Measurements from ENCODE around the gene IMMP1L. TPM values are rescaled to one million over a fixed set of nuclear protein-coding genes. Genes with fewer than 3 reads are reported as not detected.

The IMMP1L gene
- 10 to 100 TPM; 14.3 to 18.4 TPM for total RNA-seq

DNA sequence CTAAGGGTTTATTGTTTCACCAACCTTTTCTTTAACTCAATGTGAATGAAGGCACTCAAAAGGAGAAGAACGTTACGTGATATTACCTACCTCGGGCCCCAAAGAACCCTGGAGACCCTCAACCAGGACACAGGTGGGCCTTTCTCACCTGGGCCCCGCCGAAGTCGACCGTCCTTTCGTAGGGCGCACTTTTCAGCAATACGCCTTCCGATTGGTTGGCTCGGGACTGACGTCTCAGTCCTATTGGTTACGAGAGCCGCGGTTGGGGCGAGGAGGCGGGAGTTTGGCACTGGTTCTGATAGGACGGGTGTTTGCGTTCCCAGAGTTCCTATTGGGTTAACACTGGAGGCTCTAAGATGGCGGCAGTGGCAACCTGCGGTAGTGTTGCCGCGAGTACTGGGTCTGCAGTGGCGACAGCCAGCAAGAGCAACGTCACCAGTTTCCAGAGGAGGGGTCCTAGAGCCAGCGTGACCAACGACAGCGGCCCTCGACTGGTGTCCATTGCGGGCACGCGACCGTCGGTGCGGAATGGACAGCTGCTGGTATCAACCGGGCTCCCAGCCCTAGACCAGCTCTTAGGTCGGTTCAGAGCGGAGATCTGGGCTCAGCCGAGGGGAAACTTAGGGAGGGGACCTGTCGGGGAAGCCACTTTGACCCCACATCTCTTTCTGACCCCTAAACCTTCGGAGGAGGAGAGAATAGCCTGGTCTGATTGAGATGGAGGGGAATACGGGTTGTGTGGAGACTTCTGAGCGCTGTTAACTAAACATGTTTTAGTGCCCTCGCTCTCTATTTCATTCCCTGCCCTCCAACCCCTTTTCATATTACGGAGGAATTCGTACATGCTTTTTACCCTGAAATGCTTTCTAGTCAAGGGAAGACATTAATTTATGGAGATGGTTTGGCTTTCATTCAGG lies at the start of gene IMMP1L, which contains the start of gene ELP4:
Gene IMMP1L, minus strand, starts transcription at position 194 of the 917 bp plus-strand sequence. CDS start 46,346 bp downstream, outside the sequence.
Gene ELP4, plus strand, starts transcription at position 339 of the 917 bp plus-strand sequence. Its CDS starts 18 bp downstream, at position 357.
- POLR2A ChIA-PET = interaction anchor here (1.0 kb wide), 1 partner anchor 140 kb away, joined by 3 read pairs; the partner anchor contains the start of genes DCDC1 and DNAJC24
- CTCF ChIA-PET = no interaction called here
- DNase-seq = peak; percentile 96
- H3K9me3 Mint-ChIP-seq = no peaks in the 10 kb centered on the region
- peaks cover 36% of the 10 kb centered on the region for H3K4me1 Mint-ChIP-seq
- peaks cover 9% of the 10 kb centered on the region for H3K36me3 Mint-ChIP-seq (ENCODE audit: low read depth)
- H3K27me3 Mint-ChIP-seq = no peaks in the 10 kb centered on the region
- H3K27ac Mint-ChIP-seq = peak within 1 kb of the TSS; percentile 82
- peak within 1 kb of the TSS; percentile 97 for H3K4me3 Mint-ChIP-seq

DNA sequence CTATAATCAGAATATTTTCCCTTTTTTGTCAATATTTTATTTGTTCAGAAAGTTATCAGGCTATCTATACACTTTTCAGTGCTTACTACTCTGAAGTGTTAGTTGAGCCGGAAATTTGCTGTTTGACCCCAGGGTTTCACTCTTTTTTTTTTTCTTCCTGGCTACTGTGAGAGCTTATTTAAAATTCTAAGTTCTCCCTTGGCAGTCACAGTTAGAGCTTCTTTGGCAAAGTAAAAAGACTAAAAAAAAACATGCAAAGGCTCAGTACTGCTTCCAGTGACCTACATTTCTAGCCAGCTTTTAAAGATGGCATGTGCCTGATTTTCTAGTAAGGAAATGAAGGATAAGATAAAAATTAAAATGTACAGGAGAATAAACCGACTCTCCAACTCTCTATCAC lies 48.6 kb upstream of the IMMP1L start:
- no peak overlapping the region for H3K4me3 Mint-ChIP-seq
- H3K36me3 Mint-ChIP-seq (ENCODE audit: low read depth) = no peaks in the 10 kb centered on the region
- no peak for DNase-seq
- no peaks in the 10 kb centered on the region for H3K4me1 Mint-ChIP-seq
- CTCF ChIA-PET = interaction anchor here (1.1 kb wide), 1 partner anchor 16 kb away, joined by 3 read pairs; no protein-coding TSS in a partner anchor
- H3K9me3 Mint-ChIP-seq = no peaks in the 10 kb centered on the region
- no peaks in the 10 kb centered on the region for H3K27me3 Mint-ChIP-seq
- no peak overlapping the region for H3K27ac Mint-ChIP-seq
- POLR2A ChIA-PET = no interaction called here

DNA sequence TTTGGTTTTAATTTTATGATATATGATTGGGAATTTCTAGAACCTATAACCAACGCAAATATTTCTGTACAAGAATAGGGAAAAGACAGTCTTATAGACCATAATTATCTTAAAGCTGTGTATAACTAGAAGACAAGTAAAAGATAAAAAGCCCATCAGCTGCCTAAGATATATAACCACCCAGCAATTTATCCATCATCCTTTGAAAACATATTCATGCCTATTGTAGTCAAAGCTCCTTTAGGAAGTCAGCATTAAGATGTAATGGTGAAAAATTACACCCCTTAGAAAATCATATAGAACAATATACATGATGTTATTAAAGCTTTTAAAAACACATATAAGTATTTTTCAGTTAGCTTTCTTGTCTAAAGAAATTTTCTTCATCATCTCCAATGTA lies 46.5 kb upstream of the IMMP1L start:
- ChIA-PET CTCF (no interaction called here), POLR2A (no interaction called here)
- DNase-seq = no peak
- H3K9me3 Mint-ChIP-seq = no peaks in the 10 kb centered on the region
- H3K4me3 Mint-ChIP-seq = no peak overlapping the region
- H3K27me3 Mint-ChIP-seq = no peaks in the 10 kb centered on the region
- no peaks in the 10 kb centered on the region for H3K4me1 Mint-ChIP-seq
- no peak overlapping the region for H3K27ac Mint-ChIP-seq
- no peaks in the 10 kb centered on the region for H3K36me3 Mint-ChIP-seq (ENCODE audit: low read depth)

GRCh38 chr11:31542862-31543261 lies 33.4 kb upstream of the IMMP1L start:
- Mint-ChIP-seq H3K36me3 (ENCODE audit: low read depth) (peaks cover 28% of the 10 kb centered on the region), H3K4me3 (no peak overlapping the region), H3K27me3 (no peaks in the 10 kb centered on the region), H3K4me1 (no peaks in the 10 kb centered on the region), H3K27ac (no peak overlapping the region), H3K9me3 (peaks cover 6% of the 10 kb centered on the region)
- ChIA-PET POLR2A (no interaction called here), CTCF (no interaction called here)
- no peak for DNase-seq

DNA sequence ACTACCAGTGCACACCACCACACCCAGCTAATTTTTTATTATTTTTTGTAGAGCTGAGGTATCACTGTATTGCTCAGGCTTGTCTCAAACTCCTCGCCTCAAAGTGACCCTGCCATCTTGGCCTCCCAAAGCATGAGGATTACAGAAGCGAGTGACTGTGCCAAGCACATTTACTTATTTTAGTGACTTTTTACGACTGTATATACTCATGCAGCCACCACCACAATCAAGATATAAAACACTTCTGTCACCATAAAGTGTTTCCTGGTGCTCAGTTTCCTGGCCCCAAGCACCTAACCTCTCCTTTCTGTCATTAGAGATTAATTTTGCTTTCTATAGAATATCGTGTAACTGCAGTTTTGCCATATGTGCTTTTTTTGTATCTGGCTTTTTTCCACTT lies 26.1 kb upstream of the IMMP1L start:
- POLR2A ChIA-PET = no interaction called here
- H3K9me3 Mint-ChIP-seq = no peaks in the 10 kb centered on the region
- DNase-seq = no peak
- peaks cover 9% of the 10 kb centered on the region for H3K36me3 Mint-ChIP-seq (ENCODE audit: low read depth)
- no peaks in the 10 kb centered on the region for H3K27me3 Mint-ChIP-seq
- H3K4me1 Mint-ChIP-seq = no peaks in the 10 kb centered on the region
- no peak overlapping the region for H3K4me3 Mint-ChIP-seq
- CTCF ChIA-PET = no interaction called here
- H3K27ac Mint-ChIP-seq = no peak overlapping the region

GRCh38 chr11:31531293-31531692 lies 21.9 kb upstream of the IMMP1L start:
- Mint-ChIP-seq H3K9me3 (no peaks in the 10 kb centered on the region), H3K36me3 (ENCODE audit: low read depth) (peaks cover 6% of the 10 kb centered on the region), H3K27me3 (no peaks in the 10 kb centered on the region), H3K4me1 (no peaks in the 10 kb centered on the region), H3K27ac (no peak overlapping the region), H3K4me3 (no peak overlapping the region)
- POLR2A ChIA-PET = no interaction called here
- CTCF ChIA-PET = no interaction called here
- DNase-seq = no peak

DNA sequence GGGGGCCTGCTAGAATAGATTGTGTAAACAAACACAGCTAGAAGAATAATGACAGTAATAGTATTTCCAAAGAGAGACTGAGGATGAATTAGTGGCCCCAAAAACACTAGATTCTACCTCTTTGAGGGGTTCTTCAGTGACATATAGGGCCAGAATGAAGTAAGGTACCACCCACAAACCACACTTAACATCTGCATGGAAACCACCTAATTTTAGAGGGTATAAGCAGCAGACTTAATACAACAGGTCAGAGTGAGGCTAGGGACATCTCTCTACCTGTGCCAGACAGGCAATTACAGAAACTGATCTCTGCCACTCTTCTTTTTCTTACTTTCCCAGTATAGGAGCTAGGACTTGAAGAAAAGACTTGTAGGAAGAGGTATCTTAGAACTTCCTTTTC lies 20.3 kb upstream of the IMMP1L start:
- no peaks in the 10 kb centered on the region for H3K27me3 Mint-ChIP-seq
- no peaks in the 10 kb centered on the region for H3K9me3 Mint-ChIP-seq
- no peak overlapping the region for H3K27ac Mint-ChIP-seq
- H3K4me3 Mint-ChIP-seq = no peak overlapping the region
- peaks cover 6% of the 10 kb centered on the region for H3K36me3 Mint-ChIP-seq (ENCODE audit: low read depth)
- CTCF ChIA-PET = no interaction called here
- H3K4me1 Mint-ChIP-seq = no peaks in the 10 kb centered on the region
- no peak for DNase-seq
- POLR2A ChIA-PET = no interaction called here

DNA sequence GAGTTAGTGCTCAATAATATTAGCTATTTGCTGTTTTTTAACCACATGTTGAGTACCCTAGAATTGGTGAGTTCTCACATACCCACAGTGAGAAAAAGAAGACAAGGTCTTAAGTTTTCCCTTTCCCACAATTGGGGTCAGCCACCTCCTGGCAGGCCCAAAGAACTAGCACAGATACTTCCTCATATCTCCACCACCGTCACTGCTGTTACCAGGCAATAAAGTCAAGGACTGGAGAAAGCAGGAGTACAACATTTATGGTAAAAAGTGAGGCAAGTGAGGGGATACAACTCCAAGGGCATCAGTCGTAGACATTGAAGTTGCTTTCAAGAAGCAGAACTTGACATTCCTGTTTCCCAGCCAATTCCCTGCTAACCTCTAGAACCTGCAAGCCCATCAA lies 19.8 kb upstream of the IMMP1L start:
- Mint-ChIP-seq H3K27ac (no peak overlapping the region), H3K27me3 (no peaks in the 10 kb centered on the region), H3K9me3 (no peaks in the 10 kb centered on the region), H3K4me1 (no peaks in the 10 kb centered on the region), H3K4me3 (no peak overlapping the region), H3K36me3 (ENCODE audit: low read depth) (peaks cover 5% of the 10 kb centered on the region)
- POLR2A ChIA-PET = no interaction called here
- CTCF ChIA-PET = no interaction called here
- no peak for DNase-seq

GRCh38 chr11:31521497-31522150 lies 12.2 kb upstream of the IMMP1L start:
- H3K4me1 Mint-ChIP-seq = no peaks in the 10 kb centered on the region
- DNase-seq = no peak
- H3K9me3 Mint-ChIP-seq = no peaks in the 10 kb centered on the region
- no peaks in the 10 kb centered on the region for H3K27me3 Mint-ChIP-seq
- no peak overlapping the region for H3K27ac Mint-ChIP-seq
- no peak overlapping the region for H3K4me3 Mint-ChIP-seq
- ChIA-PET POLR2A (no interaction called here), CTCF (no interaction called here)
- H3K36me3 Mint-ChIP-seq (ENCODE audit: low read depth) = peaks cover 2% of the 10 kb centered on the region

GRCh38 chr11:31512117-31512516 lies 2.7 kb upstream of the IMMP1L start:
- Mint-ChIP-seq H3K4me1 (peaks cover 31% of the 10 kb centered on the region), H3K27me3 (no peaks in the 10 kb centered on the region), H3K27ac (no peak overlapping the region), H3K4me3 (no peak overlapping the region), H3K36me3 (ENCODE audit: low read depth) (peaks cover 3% of the 10 kb centered on the region), H3K9me3 (no peaks in the 10 kb centered on the region)
- DNase-seq = no peak
- CTCF ChIA-PET = no interaction called here
- POLR2A ChIA-PET = no interaction called here

DNA sequence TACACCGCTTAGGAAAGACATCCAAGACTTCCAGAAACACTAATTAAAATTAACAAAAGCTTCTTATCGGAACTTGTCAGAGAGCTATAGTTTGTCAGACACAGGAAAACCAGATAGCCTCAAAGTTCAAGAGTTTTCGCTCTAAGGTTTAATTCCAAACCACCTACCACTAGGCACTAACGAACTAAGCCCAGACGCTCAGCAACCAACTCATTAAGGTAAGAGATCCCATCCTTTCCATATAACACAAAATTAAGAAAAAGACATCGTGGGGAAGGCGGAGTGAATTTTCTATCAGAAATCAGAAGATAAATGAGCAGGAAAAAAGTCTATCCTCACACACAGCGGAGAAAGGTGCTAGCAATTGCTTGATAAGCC lies 382 bp downstream of the IMMP1L start:
- Mint-ChIP-seq H3K36me3 (ENCODE audit: low read depth) (peaks cover 13% of the 10 kb centered on the region), H3K27me3 (no peaks in the 10 kb centered on the region), H3K4me3 (peak overlapping the region; percentile 97), H3K27ac (peak overlapping the region; percentile 82), H3K4me1 (peaks cover 36% of the 10 kb centered on the region), H3K9me3 (no peaks in the 10 kb centered on the region)
- DNase-seq = no peak
- ChIA-PET CTCF (no interaction called here), POLR2A (no interaction called here)

GRCh38 chr11:31500560-31500959 lies 8.9 kb downstream of the IMMP1L start:
- POLR2A ChIA-PET = no interaction called here
- H3K27me3 Mint-ChIP-seq = no peaks in the 10 kb centered on the region
- peaks cover 4% of the 10 kb centered on the region for H3K4me1 Mint-ChIP-seq
- H3K4me3 Mint-ChIP-seq = no peak overlapping the region
- peaks cover 35% of the 10 kb centered on the region for H3K36me3 Mint-ChIP-seq (ENCODE audit: low read depth)
- CTCF ChIA-PET = no interaction called here
- no peak overlapping the region for H3K27ac Mint-ChIP-seq
- DNase-seq = no peak
- peaks cover 1% of the 10 kb centered on the region for H3K9me3 Mint-ChIP-seq

DNA sequence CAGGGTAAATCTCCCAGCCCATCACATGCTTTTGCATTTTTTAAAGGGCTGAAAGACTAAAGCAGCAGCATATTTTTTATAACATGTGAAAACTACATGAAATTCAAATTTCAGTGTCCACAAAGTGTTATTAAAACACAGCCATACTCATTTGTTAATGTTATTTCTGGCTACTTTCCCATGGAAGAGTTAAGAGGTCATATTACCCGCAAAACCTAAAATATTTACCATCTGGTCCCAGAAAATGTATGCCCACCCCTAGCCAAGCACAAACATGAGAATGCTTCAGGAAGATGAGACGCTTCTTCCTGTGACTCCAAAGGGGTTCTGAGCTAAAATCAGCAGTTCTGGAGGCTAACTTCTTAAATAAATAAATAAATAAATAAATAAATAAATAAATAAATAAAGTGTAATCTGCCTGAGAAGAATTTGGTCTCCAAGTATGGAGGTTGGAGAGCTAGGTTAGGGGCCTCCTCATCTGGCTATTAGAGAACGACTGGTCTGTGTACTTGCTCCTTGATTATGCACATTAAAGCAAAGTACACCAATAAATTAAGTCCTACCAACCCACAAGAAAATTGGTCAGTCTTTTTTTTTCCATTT lies 9.7 kb downstream of the IMMP1L start:
- Mint-ChIP-seq H3K27me3 (no peaks in the 10 kb centered on the region), H3K27ac (no peak overlapping the region), H3K4me1 (no peaks in the 10 kb centered on the region), H3K4me3 (no peak overlapping the region), H3K36me3 (ENCODE audit: low read depth) (peaks cover 38% of the 10 kb centered on the region), H3K9me3 (peaks cover 7% of the 10 kb centered on the region)
- no peak for DNase-seq
- CTCF ChIA-PET = no interaction called here
- POLR2A ChIA-PET = no interaction called here

Data from activated CD4-positive, alpha-beta memory T cell treated with anti-CD3 and anti-CD28 coated beads, Interleukin-2, amount 10 ng/mL, durations not matched to agents 7 days and 5 days (primary cell).